K562 (cell line): Measurements from ENCODE around the gene C1orf167. TPM values are rescaled to one million over a fixed set of nuclear protein-coding genes. Genes with fewer than 3 reads are reported as not detected.

Experiments
- ATAC-seq: fragments of 200-7000 bp; cut with Tn5 transposase; 3 replicates; pipeline ENCODE4 v1.9.1; 2020; ENCODE audit warnings: moderate library complexity
- BruUV-seq: library from RNA; stranded (reverse); fragments of 400-500 nt; replicated peaks from 2 replicates; lab custom pipeline; 2021; lab: Mats Ljungman, UMichigan
- CTCF ChIA-PET: fragments of 300-600 bp; formaldehyde crosslinking; extraction: SDS; loops from one replicate; lab custom pipeline; 2021; ENCODE audit warnings: low intra/inter-chr PET ratio; lab: Yijun Ruan, JAX
- POLR2A ChIA-PET: fragments of 300-600, 350-650 bp; sonication (Branson Sonifier 250); formaldehyde crosslinking; extraction: SDS; loops from one replicate; lab custom pipeline; 2021; ENCODE audit warnings: antibody characterized with exemption, inconsistent platforms; lab: Yijun Ruan, JAX
- DNase-seq, 4 experiments: peaks; one replicate each; pipeline versions ENCODE4 v3.0.0 to v3.0.0-alpha.2; 2011 to 2018; ENCODE audit warnings: low spot score in 3 of 4, mixed read lengths in 3 of 4; ENCODE audit errors: extremely low read depth in 1 of 4
- FAIRE-seq: peaks from 2 replicates; lab custom pipeline; 2011; peaks lifted over from hg19 to GRCh38; lab: Jason Lieb, UNC
- H2AFZ ChIP-seq: 2 replicates; pipeline ENCODE4 v1.6.0; 2011; ENCODE audit warnings: low read depth, low read length, control low read depth, inconsistent platforms
- H3K27ac ChIP-seq: fragments of 200-600 bp; 3 replicates; pipeline ENCODE4 v1.8.0; 2011; ENCODE audit warnings: low read depth, mild to moderate bottlenecking, control low read depth, inconsistent platforms, low read length, moderate library complexity, mixed read lengths; ENCODE audit errors: extremely low read depth
- H3K27me3 ChIP-seq, 2 experiments: fragments of 300-600 bp in 1 of 2; 2 replicates in 1 of 2; 3 replicates in 1 of 2; pipeline versions ENCODE4 v1.6.0 to v1.8.0; 2011; ENCODE audit warnings: inconsistent platforms in 2 of 2, low read length in 2 of 2, mild to moderate bottlenecking in 1 of 2, mixed read lengths in 1 of 2, moderate library complexity in 1 of 2; ENCODE audit not compliant: control insufficient read depth in 2 of 2, insufficient read depth in 2 of 2
- H3K36me3 ChIP-seq: fragments of 300-600 bp; 3 replicates; pipeline ENCODE4 v1.8.0; 2011; ENCODE audit warnings: mild to moderate bottlenecking, low read length, inconsistent platforms; ENCODE audit not compliant: control insufficient read depth, insufficient read depth
- H3K4me1 ChIP-seq, 2 experiments: fragments of 200-600 bp in 1 of 2; replicated peaks in 1 of 2; 2 replicates in 1 of 2; 3 replicates in 1 of 2; pipeline versions ENCODE4 v1.5.1 to v1.8.0; 2011; ENCODE audit warnings: inconsistent platforms in 2 of 2, low read length in 2 of 2, mild to moderate bottlenecking in 1 of 2, mixed read lengths in 1 of 2, moderate library complexity in 1 of 2; ENCODE audit not compliant: control insufficient read depth in 2 of 2, insufficient read depth in 2 of 2
- H3K4me2 ChIP-seq: 2 replicates; pipeline ENCODE4 v1.6.1; 2011; ENCODE audit warnings: low read length, control low read depth, inconsistent platforms, mixed read lengths; ENCODE audit not compliant: insufficient read depth
- H3K4me3 ChIP-seq: fragments of 200-600 bp; sonication (generic), shearing (Covaris generic); 2 replicates; pipeline ENCODE4 v1.5.1; 2016; ENCODE audit warnings: control low read depth, inconsistent platforms
- H3K79me2 ChIP-seq: fragments of 200-600 bp; 3 replicates; pipeline ENCODE4 v1.8.0; 2011; ENCODE audit warnings: low read length, inconsistent platforms; ENCODE audit not compliant: control insufficient read depth, insufficient read depth
- H3K9ac ChIP-seq, 2 experiments: 2 replicates each; pipeline versions ENCODE4 v1.6.0 to v1.6.1; 2011; ENCODE audit warnings: low read depth in 2 of 2, low read length in 2 of 2, control low read depth in 1 of 2, inconsistent platforms in 1 of 2, mild to moderate bottlenecking in 1 of 2, mixed read lengths in 1 of 2; ENCODE audit not compliant: insufficient read depth in 1 of 2
- H3K9me1 ChIP-seq: one replicate; pipeline ENCODE4 v1.6.0; 2011; ENCODE audit warnings: inconsistent platforms, mild to moderate bottlenecking, low read length, moderate library complexity; ENCODE audit not compliant: control insufficient read depth, insufficient read depth
- H3K9me3 ChIP-seq: replicated peaks from 2 replicates; pipeline ENCODE4 v1.5.1; 2011; ENCODE audit warnings: low read depth, low read length, inconsistent platforms; ENCODE audit not compliant: control insufficient read depth, insufficient read depth
- H4K20me1 ChIP-seq: replicated peaks from 2 replicates; pipeline ENCODE4 v1.6.1; 2011; ENCODE audit warnings: low read length, inconsistent platforms, mixed read lengths; ENCODE audit not compliant: control insufficient read depth, insufficient read depth
- ARNT ChIP-seq, 2 experiments: fragments of 450-650 bp; IDR thresholded peaks; 2 replicates each; pipeline ENCODE4 v1.6.1; 2016; ENCODE audit warnings: mild to moderate bottlenecking in 1 of 2
- ATF1 ChIP-seq, 2 experiments: fragments of 450-650 bp in 1 of 2; IDR thresholded peaks; 2 replicates each; pipeline ENCODE4 v1.6.1; 2016; ENCODE audit warnings: missing compliant biosample characterization in 1 of 2, missing genetic modification characterization in 1 of 2
- CTBP1 ChIP-seq: fragments of 450-650 bp; IDR thresholded peaks from 2 replicates; pipeline ENCODE4 v1.6.1; 2016; ENCODE audit warnings: borderline replicate concordance
- ETV5 ChIP-seq: sonication (generic); formaldehyde crosslinking; IDR thresholded peaks from 2 replicates; pipeline ENCODE4 v1.4.0; 2020; ENCODE audit warnings: low read depth, mild to moderate bottlenecking, missing genetic modification reagents
- FOXP1 ChIP-seq: sonication (generic); formaldehyde crosslinking; IDR thresholded peaks from 2 replicates; pipeline ENCODE4 v1.8.0; 2022; ENCODE audit warnings: mild to moderate bottlenecking, missing genetic modification reagents
- MTA3 ChIP-seq: fragments of 450-650 bp; formaldehyde crosslinking; IDR thresholded peaks from 2 replicates; pipeline ENCODE4 v1.6.1; 2017; ENCODE audit warnings: mild to moderate bottlenecking, borderline replicate concordance
- PCBP2 ChIP-seq: fragments of 200-400 bp; formaldehyde crosslinking; IDR thresholded peaks from 2 replicates; pipeline ENCODE4 v1.6.1; 2018; ENCODE audit warnings: low read length, low read depth, mild to moderate bottlenecking, moderate library complexity; ENCODE audit not compliant: poor library complexity, severe bottlenecking
- RBM15 ChIP-seq: fragments of 200-400 bp; formaldehyde crosslinking; IDR thresholded peaks from 2 replicates; pipeline ENCODE4 v1.6.1; 2018; ENCODE audit warnings: mild to moderate bottlenecking, low read length, moderate library complexity; ENCODE audit not compliant: insufficient read depth
- TRIM24 ChIP-seq, 2 experiments: fragments of 450-650 bp; IDR thresholded peaks; 2 replicates each; pipeline ENCODE4 v1.6.1; 2016
- XRCC3 ChIP-seq: fragments of 450-650 bp; IDR thresholded peaks from 2 replicates; pipeline ENCODE4 v1.6.1; 2017; ENCODE audit warnings: mild to moderate bottlenecking, moderate library complexity
- XRCC4 ChIP-seq: IDR thresholded peaks from one replicate; pipeline ENCODE4 v1.6.1; 2011; ENCODE audit not compliant: insufficient read depth, insufficient read length; ENCODE audit errors: extremely low read depth
- ZFP1 ChIP-seq: fragments of 450-650 bp; formaldehyde crosslinking; IDR thresholded peaks from 2 replicates; pipeline ENCODE4 v1.4.0; 2020; ENCODE audit warnings: mild to moderate bottlenecking, mixed read lengths
- ZNF197 ChIP-seq: fragments of 200-800 bp; sonication (Bioruptor generic); IDR thresholded peaks from 2 replicates; pipeline ENCODE4 v1.6.1; 2016; ENCODE audit warnings: low read depth, missing genetic modification characterization, missing compliant biosample characterization
- ZNF57 ChIP-seq: fragments of 450-650 bp; formaldehyde crosslinking; IDR thresholded peaks from 2 replicates; pipeline ENCODE4 v1.4.0; 2020; ENCODE audit warnings: mild to moderate bottlenecking, moderate library complexity
- WGBS: fragments of 100-300 bp; shearing (Covaris generic); methylation state at CpG from one replicate; pipeline ENCODE4 v1.1.6; 2016; ENCODE audit warnings: low coverage, mixed read lengths; ENCODE audit not compliant: insufficient coverage; ENCODE audit errors: missing lambda C conversion rate; 5-methylcytosine and 5-hydroxymethylcytosine counted together
- in situ Hi-C: fragments of 300-500 bp; cut with MboI; formaldehyde crosslinking; loops from 4 replicates; pipeline ENCODE4 v1.15.0; 2018; ENCODE audit warnings: inconsistent platforms, mixed read lengths
- intact Hi-C: fragments of 100-400 bp; cut with micrococcal nuclease; formaldehyde crosslinking; loops from 2 replicates; pipeline ENCODE4 v1.14.2; 2022
- polyA plus RNA-seq, 8 experiments: library from polyadenylated mRNA; depleted of rRNA in 4 of 8; stranded (reverse) in 5 of 8; unstranded in 3 of 8; fragments of >200 nt; fragmentation: Nextera tagmentation in 2 of 8; fragmentation: Illumina TruSeq in 1 of 8; extraction: Ambion mirVana in 2 of 8; extraction: Trizol in 1 of 8; gene quantifications; 2 replicates each; pipeline versions ENCODE4 v1.2.1 to v1.2.3, GENCODE V29; 2011 to 2014; ENCODE audit warnings: inconsistent platforms in 1 of 8, missing spikeins in 1 of 8
- total RNA-seq, 7 experiments: library from RNA; depleted of rRNA in 6 of 7; stranded (reverse); fragments of >200 nt in 6 of 7; fragmentation: Illumina TruSeq in 2 of 7; extraction: Trizol in 2 of 7; gene quantifications; 2 replicates each; pipeline versions ENCODE4 v1.2.1 to v1.2.3, GENCODE V29; 2011 to 2021; ENCODE audit warnings: low replicate concordance in 1 of 7
- TF ChIP-seq, protein P1 (sequence below), 3 experiments: fragments of 200-800 bp in 1 of 3; sonication (Bioruptor generic) in 1 of 3; sonication (generic) in 1 of 3; formaldehyde crosslinking in 1 of 3; IDR thresholded peaks; 2 replicates each; pipeline versions ENCODE4 v1.6.1 to v1.8.0; 2016 to 2022; ENCODE audit warnings: mild to moderate bottlenecking in 2 of 3, missing compliant biosample characterization in 2 of 3, missing genetic modification characterization in 2 of 3, missing genetic modification reagents in 1 of 3
- TF ChIP-seq, protein P2 (sequence below): fragments of 450-650 bp; IDR thresholded peaks from one replicate; pipeline ENCODE4 v1.6.1; 2018; ENCODE audit warnings: mild to moderate bottlenecking, moderate library complexity; ENCODE audit not compliant: partially characterized antibody
- TF ChIP-seq, protein P3 (sequence below): fragments of 450-650 bp; formaldehyde crosslinking; IDR thresholded peaks from 2 replicates; pipeline ENCODE4 v1.4.0; 2020; ENCODE audit warnings: mild to moderate bottlenecking, moderate library complexity

Gene C1orf167
- total and polyA plus RNA-seq, 9 of the 15 experiments (the other 6 are each of a cell fraction or from before 2014, with no cell fraction given), result 0.22 to 0.86 (median 0.31) TPM; not detected in 2

DNA sequence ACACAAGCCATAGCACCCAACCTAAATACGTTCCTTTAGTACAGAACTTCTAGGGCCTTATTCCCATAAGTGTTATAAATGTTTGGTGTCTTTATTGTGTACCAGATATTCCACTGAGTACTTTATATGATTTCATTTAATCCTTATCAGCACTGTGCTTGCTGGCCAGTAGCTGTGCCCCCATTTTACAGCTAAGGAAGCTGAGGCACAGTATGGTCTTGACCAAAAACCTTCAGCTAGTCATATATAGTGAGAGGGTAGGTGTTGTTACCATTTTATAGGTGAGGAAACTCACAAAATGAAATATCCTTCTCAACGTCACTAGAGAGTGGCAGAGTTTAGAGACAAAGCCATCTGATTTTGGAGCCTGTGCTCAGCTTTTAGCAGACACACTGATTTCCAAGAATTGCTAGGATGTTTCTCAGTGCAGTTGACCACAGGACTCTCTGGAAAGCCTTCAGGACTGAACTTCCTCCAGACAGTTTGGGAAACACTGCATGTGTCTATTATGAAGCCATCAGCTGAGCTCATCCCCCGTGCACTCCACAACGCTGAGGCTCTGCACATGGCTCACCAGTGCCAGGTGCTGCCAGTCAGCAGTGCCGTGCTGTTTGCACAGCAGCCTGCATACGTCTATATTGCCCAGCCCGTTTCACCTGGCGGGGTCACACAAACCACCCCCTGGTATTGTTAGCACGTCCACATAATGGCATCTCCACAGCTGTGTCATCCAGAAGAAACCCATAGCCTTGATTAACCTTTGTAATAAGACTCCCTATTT lies 70.1 kb downstream of the C1orf167 start (continued):
- TF ChIP-seq, protein P1, sequence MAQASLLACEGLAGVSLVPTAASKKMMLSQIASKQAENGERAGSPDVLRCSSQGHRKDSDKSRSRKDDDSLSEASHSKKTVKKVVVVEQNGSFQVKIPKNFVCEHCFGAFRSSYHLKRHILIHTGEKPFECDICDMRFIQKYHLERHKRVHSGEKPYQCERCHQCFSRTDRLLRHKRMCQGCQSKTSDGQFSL (CRISPR knock-in tag; IDR thresholded peaks at IDR 0.05), result no peak
- TF ChIP-seq, protein P1 (tag; IDR thresholded peaks at IDR 0.05), result no peak
- TF ChIP-seq ATF1 (CRISPR knock-in tag; IDR thresholded peaks at IDR 0.05) (no peak), ATF1 (tag; IDR thresholded peaks at IDR 0.05) (no peak), XRCC4 (no peak), MTA3 (no peak), ETV5 (CRISPR knock-in tag) (no peak)

DNA sequence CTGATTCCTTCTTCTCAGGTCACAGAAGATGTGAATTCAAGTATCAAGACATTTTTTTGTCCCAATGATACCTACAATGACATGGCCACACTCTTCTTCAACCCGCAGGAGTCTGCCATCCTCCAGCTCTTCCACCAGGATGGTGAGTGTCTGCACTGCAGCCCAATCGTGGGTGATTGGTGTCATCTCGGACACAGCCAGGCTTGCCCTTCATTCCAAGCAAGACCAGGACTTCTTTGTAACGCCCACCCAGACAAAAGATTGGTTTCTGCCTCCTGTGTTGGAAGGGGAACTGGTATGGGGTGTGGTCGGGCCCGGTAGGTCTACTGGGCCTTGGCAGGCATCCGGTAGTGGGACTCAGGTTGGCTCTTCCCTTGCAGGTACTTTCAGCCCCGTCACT lies 71.5 kb downstream of the C1orf167 start:
- in situ Hi-C loops, result no loop called here
- POLR2A ChIA-PET, result interaction anchor here (0.7 to 5.0 kb wide), 3 partner anchors 8 to 190 kb away, joined by 3 to 72 read pairs (median 18); no protein-coding TSS in a partner anchor
- BruUV-seq, result no TSS peak

More for the DNA sequence above, 71.5 kb downstream of the C1orf167 start:
- no peaks in the 10 kb centered on the region for H4K20me1 ChIP-seq
- H3K4me2 ChIP-seq, result no peak overlapping the region
- peak overlapping the region in 1 of 2 experiments; percentile 11; a peak in 1 of 4 replicates for H3K9ac ChIP-seq
- no peaks in the 10 kb centered on the region for H3K9me1 ChIP-seq
- DNase-seq, result no peak
- CTCF ChIA-PET, result no interaction called here
- H2AFZ ChIP-seq, result no peak overlapping the region
- ATAC-seq, result no peak
- intact Hi-C loops, result no loop called here
- no peaks in the 10 kb centered on the region for H3K9me3 ChIP-seq
- H3K4me3 ChIP-seq, result no peak overlapping the region
- H3K27ac ChIP-seq, result no peak overlapping the region
- 91% methylated on average over 8 of the region's 8 CpGs for WGBS
- TF ChIP-seq ZFP1 (CRISPR knock-in tag), result no peak
- TF ChIP-seq, protein P2, sequence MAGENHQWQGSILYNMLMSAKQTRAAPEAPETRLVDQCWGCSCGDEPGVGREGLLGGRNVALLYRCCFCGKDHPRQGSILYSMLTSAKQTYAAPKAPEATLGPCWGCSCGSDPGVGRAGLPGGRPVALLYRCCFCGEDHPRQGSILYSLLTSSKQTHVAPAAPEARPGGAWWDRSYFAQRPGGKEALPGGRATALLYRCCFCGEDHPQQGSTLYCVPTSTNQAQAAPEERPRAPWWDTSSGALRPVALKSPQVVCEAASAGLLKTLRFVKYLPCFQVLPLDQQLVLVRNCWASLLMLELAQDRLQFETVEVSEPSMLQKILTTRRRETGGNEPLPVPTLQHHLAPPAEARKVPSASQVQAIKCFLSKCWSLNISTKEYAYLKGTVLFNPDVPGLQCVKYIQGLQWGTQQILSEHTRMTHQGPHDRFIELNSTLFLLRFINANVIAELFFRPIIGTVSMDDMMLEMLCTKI, result no peak
- no peak for TF ChIP-seq ZNF197 (CRISPR knock-in tag)
- TF ChIP-seq RBM15, result no peak
- no peak for TF ChIP-seq FOXP1 (CRISPR knock-in tag)
- no peak for TF ChIP-seq XRCC3
- TF ChIP-seq ZNF57 (CRISPR knock-in tag), result no peak
- no peak for TF ChIP-seq CTBP1
- TF ChIP-seq, protein P3, sequence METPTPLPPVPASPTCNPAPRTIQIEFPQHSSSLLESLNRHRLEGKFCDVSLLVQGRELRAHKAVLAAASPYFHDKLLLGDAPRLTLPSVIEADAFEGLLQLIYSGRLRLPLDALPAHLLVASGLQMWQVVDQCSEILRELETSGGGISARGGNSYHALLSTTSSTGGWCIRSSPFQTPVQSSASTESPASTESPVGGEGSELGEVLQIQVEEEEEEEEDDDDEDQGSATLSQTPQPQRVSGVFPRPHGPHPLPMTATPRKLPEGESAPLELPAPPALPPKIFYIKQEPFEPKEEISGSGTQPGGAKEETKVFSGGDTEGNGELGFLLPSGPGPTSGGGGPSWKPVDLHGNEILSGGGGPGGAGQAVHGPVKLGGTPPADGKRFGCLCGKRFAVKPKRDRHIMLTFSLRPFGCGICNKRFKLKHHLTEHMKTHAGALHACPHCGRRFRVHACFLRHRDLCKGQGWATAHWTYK (CRISPR knock-in tag), result no peak
- TF ChIP-seq ARNT (IDR thresholded peaks at IDR 0.05), result no peak
- TF ChIP-seq TRIM24 (IDR thresholded peaks at IDR 0.05), result no peak
- no peak for TF ChIP-seq PCBP2
- TF ChIP-seq, all 486 proteins: peak for 0
- no peak for FAIRE-seq
- Histone ChIP-seq H3K27me3 (no peaks in the 10 kb centered on the region), H3K4me1 (peaks cover 7 to 11% of the 10 kb centered on the region in 2 experiments; a peak in 2 of 5 replicates), H3K36me3 (peaks cover 95% of the 10 kb centered on the region), H3K79me2 (no peaks in the 10 kb centered on the region)
